Kidney tubule cell (primary cell): ENCODE measurements around the gene SERF2.
A peak's percentile ranks its signal among the peaks of the same experiment; 100 is the strongest.
"Not testable (repeated sequence)": the region's sequence is repeated elsewhere in the genome, so short reads cannot be mapped to it uniquely, and the experiment has no call there.

ENCODE experiments used
- DNase-seq: peaks from one replicate; pipeline ENCODE4 v3.0.0-alpha.2; 2018; ENCODE audit warnings: low spot score

SERF2 gene

DNA sequence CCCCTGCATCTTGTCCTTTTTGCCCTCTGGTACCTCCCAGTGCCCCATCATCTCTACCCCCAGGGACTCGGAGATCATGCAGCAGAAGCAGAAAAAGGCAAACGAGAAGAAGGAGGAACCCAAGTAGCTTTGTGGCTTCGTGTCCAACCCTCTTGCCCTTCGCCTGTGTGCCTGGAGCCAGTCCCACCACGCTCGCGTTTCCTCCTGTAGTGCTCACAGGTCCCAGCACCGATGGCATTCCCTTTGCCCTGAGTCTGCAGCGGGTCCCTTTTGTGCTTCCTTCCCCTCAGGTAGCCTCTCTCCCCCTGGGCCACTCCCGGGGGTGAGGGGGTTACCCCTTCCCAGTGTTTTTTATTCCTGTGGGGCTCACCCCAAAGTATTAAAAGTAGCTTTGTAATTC lies 1.5 kb downstream of the SERF2 start:
- no peak for DNase-seq

DNA sequence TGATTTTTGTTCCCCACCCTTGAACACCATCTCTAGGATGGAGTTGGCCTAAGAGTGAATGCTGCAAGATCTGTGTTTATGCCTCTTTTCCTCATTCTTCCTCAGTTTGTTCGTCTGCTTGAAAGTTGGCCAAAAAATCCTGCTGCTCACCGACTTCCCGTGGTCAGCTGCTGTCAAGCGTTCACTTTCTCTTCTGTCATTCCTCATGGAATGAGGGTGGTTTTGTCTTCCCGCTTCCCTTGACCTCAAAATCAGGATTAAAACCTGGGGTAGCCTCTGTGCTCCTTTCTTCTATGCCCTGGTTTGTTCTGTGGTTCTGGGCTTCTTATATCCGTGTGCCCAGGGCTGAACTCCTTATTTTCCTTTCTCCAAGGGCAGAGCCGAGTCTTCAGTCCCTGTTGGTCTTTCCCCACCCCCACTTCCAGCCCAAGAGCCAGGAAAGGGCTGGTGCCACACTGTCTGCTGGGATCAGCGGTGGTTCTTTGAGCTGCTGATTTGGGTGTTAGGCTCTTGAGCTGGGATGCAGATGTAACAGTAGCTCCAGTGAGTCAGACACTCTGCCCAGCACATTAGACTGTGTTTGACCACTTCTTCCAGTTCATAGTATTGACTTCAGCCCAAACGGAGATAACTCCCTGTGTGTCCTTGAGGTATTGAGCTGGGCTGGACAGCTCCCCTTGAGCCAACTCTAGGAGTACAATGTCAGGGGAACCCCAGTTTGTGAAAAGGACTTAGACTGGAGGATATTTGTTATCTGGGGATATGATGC lies 2.3 kb downstream of the SERF2 start:
- DNase-seq = peak; percentile 67

DNA sequence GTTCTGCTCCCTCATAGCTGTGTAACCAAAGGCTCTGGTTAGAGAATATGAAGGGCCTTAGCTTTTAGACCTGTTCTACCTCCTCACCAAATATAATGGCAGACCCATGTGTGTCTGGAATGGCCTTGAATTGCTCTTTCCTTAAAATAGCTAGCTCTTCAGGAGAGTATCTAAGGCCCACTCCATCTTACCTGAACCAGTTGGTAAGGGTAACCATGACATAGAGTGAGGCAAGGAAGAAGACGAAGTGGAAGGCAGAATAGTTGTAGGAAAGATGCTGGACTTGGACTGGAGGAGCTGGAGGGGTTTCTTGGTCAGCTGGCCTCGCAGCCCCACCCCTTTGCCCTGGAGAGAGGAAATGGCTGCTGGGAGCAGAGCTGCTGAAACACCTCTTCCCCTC lies 3.1 kb downstream of the SERF2 start:
- no peak for DNase-seq

DNA sequence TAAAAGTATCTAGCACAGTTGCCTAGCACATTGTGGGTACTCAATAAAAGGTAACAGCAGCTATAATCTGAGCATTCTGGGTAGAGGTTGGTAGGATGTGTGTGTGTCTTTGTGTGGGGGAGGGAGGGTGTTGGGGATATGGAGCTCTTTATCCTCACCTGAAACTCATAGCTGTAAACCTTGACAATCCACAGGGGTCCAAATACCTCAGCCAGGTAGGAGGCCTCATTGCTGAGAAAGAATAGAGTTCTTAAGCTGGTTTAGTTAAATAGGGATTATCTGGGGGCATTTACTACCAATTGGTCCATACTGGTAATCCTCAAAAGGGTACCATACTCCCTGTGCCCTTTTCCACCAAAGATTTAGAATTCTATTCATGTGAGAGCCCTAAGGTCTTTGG lies 3.9 kb downstream of the SERF2 start:
- no peak for DNase-seq

DNA sequence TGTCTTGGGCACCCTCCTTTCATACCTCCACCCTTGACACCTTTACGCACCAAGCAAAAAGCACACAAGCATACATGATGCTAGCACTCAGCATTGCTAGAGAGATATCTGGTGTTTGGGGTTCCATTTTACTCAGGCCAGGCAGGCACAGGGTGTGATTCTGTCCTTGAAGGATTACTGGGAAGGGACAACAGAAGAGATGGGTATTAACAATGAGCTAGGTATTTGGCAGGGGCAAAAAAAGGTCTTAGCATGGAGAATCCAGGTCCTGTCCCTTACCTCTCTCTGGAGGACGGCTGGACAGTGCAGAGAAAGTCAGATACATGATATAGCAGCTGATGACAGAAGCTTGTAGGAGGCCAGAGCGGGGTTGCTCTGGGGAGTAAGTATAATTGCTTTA lies 4.4 kb downstream of the SERF2 start:
- no peak for DNase-seq

DNA sequence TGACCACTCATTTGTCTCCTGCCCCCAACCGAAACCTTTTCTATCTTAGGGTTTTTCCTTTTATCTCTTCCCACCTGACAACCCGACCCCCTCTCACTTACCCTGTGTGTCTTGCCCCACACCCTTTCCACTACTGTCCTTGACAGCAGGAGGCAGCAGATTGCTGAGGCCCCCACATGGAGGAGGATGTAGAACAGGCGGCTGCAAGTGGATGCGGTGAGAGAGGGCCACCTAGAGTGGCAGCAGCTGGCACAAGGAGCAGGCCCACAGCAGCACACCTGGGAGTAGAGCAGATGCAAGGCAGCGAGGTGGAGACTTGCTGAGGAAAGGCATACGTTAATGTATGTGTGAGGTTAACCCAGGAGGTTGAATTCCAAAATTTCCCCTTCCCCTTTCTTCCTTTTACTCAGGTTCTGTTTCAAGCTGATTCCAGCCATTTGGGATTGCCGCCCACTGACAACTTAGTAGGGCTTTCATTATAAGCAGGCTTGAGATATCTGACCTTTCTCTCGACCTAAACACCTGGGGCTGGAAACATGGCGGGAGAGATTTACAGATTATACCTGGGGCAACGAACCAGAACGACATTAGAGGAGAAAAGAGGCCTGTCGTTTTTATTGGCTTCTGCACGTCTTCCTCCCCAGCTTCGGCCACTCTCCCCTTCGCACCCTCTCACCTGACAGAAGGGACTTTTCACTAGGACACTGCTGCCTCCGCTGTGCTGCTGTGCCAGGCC lies 7.3 kb downstream of the SERF2 start:
- no peak for DNase-seq

- DNase-seq = no peak
Measured at GRCh38 chr15:43799945-43800285, 7.8 kb downstream of the SERF2 start, which contains the start of gene SERINC4. Gene SERINC4 (minus strand): TSS chr15:43800220. CDS start chr15:43799986, 234 bp downstream.

DNA sequence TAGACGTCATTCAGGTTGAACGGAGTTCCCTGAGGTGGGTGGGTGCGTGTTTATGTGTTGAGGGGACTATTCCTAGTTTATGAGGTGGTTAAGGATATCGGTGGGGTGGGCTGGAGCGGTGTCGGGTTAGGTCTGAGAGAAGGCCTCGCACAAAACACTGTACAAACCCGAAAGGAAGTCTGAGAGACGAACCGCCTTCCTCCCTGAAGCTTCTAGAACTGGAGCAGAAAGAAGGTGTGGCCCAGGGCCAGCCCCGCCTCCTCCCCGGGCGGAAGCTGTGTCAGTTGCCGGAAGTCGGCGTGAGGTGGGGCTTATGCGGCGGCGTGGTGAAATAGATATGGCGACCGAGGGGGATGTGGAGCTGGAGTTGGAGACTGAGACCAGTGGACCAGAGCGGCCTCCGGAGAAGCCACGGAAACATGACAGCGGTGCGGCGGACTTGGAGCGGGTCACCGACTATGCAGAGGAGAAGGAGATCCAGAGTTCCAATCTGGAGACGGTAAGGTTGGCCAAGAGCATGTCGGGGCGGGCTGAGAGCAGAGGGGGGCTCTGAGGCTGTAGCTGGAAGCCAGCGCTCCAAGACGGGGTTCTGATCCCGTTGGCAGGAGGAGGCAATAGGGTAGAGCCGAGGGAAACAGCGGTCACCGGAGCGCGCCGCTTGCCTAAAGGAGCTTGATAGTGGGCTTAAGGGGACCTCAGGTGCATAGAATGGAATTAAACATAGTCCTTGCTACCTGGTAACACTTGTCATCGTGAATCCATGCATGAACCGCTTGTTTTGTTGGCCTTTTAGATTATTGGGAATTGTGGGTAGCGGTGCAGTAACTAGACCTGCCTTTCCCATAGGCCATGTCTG lies 8.4 kb downstream of the SERF2 start, which contains the start of gene HYPK:
HYPK (plus strand) TSS at position 314 of the 856 bp plus-strand sequence; CDS start at position 338, 24 bp downstream.
- peak; percentile 90 for DNase-seq

GRCh38 chr15:43802676-43803075 lies 10.6 kb downstream of the SERF2 start:
- not testable (repeated sequence) for DNase-seq

GRCh38 chr15:43808435-43808950 lies 16.4 kb downstream of the SERF2 start:
- DNase-seq = no peak

- no peak for DNase-seq
Measured at GRCh38 chr15:43808960-43809678, 17.0 kb downstream of the SERF2 start.

DNA sequence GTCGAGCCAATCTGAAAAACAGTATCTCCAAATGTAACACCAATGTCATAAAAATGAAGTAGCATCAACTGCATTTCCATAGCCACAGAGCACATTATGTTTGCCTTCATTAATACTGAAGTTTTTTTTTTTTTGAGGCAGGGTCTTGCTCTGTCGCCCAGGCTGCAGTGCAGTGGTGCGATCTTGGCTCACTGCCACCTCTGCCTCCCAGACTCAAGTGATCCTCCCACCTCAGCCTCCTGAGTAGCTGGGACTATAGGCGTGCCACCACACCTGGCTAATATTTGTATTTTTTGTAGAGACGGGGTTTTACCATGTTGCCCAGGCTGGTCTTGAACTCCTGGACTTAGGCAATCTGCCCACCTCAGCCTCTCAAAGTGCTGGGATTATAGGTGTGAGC lies 22.9 kb downstream of the SERF2 start:
- not testable (repeated sequence) for DNase-seq

GRCh38 chr15:43821505-43821904 lies 29.4 kb downstream of the SERF2 start:
- no peak for DNase-seq

GRCh38 chr15:43824302-43825246 lies 32.5 kb downstream of the SERF2 start, which contains the start of gene MFAP1:
Gene MFAP1 (minus strand): TSS chr15:43824690. CDS start chr15:43824569, 121 bp downstream.
- peak; percentile 98 for DNase-seq

- DNase-seq = not testable (repeated sequence)
Measured at GRCh38 chr15:43825305-43825704, 33.2 kb downstream of the SERF2 start.

DNA sequence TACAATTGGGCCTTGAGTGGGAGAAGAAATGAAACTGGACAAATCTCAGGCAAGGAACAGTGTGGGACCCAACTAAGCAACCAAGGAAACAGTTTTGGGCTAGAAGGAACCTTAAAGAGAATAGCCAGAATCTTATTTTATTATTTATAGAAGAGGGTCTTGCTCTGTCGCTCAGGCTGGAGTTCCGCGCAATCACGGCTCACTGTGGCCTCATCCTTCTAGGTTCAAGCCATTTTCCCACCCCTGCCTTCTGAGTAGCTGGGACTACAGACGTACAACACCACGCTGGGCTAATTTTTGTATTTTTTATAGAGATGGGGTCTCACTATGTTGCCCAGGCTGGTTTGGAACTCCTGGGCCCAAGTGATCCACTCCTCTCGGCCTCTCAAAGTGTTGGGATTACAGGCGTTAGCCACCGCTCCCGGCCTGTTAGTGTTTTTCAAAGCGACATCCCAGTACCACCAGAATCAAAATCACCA lies 33.9 kb downstream of the SERF2 start:
- no peak for DNase-seq

- peak; percentile 85 for DNase-seq
Measured at GRCh38 chr15:43826508-43827341, 34.6 kb downstream of the SERF2 start, which contains the start of gene WDR76. Gene WDR76 (plus strand): TSS chr15:43827002. CDS start chr15:43827033, 31 bp downstream.

DNA sequence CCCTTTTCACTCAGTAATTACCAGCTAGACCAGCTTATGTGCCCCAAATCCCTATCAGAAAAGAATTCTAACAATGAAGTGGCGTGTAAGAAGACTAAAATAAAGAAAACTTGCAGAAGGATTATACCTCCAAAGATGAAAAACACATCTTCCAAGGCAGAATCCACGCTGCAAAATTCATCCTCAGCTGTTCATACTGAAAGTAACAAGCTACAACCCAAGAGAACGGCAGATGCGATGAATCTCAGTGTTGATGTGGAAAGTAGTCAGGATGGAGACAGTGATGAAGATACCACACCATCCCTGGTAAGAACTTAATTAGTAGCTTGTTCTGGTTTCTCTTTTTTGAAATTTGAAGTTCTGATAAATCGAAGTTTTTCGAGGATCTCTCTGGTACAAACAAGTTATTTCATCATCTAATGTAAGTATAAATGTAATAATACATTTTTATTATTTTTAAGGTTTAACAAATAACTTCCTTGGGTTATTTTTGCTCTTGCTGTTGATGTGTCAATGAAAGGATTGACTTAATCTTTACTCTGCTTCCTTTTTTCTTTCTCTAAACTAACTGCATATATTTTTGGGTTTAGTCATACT lies 36.0 kb downstream of the SERF2 start:
- peak; percentile 6 for DNase-seq
